Transverse colon (tissue), 3 donors: ENCODE measurements around the gene CLUH.

Experiments used
- CTCF ChIP-seq, 5 experiments: fragments of 200-600 bp in 3 of 5; fragments of 450-650 bp in 2 of 5; sonication (generic) in 3 of 5; IDR thresholded peaks; 1 replicate in 2 of 5; 2 replicates in 3 of 5; pipeline ENCODE4 v1.5.1; 2016 to 2017; ENCODE audit warnings: antibody characterized with exemption in 5 of 5, inconsistent platforms in 3 of 5, mild to moderate bottlenecking in 2 of 5, moderate library complexity in 1 of 5
- POLR2A ChIP-seq: fragments of 450-650 bp; IDR thresholded peaks from one replicate; pipeline ENCODE4 v1.6.1; 2016; ENCODE audit warnings: antibody characterized with exemption, mild to moderate bottlenecking, moderate library complexity

GRCh38 chr17:2700030-2700490 is 11.5 kb downstream of the CLUH start:
- TF ChIP-seq CTCF (IDR thresholded peaks at IDR 0.05) (no peak), POLR2A (no peak)
